IPS-20b (cell line): ENCODE data around the gene TMEM163.

Experiments used
- H3K27ac ChIP-seq: one replicate; pipeline ENCODE4 v1.5.1; 2013; ENCODE audit warnings: low read length
- H3K27me3 ChIP-seq: 2 replicates; pipeline ENCODE4 v1.6.1; 2013; ENCODE audit warnings: mild to moderate bottlenecking, low read length, inconsistent platforms; ENCODE audit not compliant: insufficient read depth
- H3K36me3 ChIP-seq: 2 replicates; pipeline ENCODE4 v1.6.1; 2013; ENCODE audit warnings: low read depth, mild to moderate bottlenecking, inconsistent platforms, low read length, moderate library complexity; ENCODE audit not compliant: insufficient read depth
- H3K4me1 ChIP-seq: 2 replicates; pipeline ENCODE4 v1.6.1; 2013; ENCODE audit warnings: mild to moderate bottlenecking, control low read depth, inconsistent platforms, low read length, moderate library complexity; ENCODE audit not compliant: insufficient read depth
- H3K4me3 ChIP-seq: 2 replicates; pipeline ENCODE4 v1.5.1; 2013; ENCODE audit warnings: mild to moderate bottlenecking, low read length, inconsistent platforms
- H3K9ac ChIP-seq: 2 replicates; pipeline ENCODE4 v1.6.1; 2013; ENCODE audit warnings: low read depth, mild to moderate bottlenecking, inconsistent platforms, low read length, moderate library complexity
- H3K9me3 ChIP-seq: 2 replicates; pipeline ENCODE4 v1.6.1; 2013; ENCODE audit warnings: mild to moderate bottlenecking, low read depth, low read length, inconsistent platforms; ENCODE audit not compliant: insufficient read depth

TMEM163 gene

GRCh38 chr2:134445116-134445515 lies 273.7 kb downstream of the TMEM163 start:
- H3K9me3 ChIP-seq = no peaks in the 10 kb centered on the region
- no peak overlapping the region for H3K27ac ChIP-seq
- peaks cover 5% of the 10 kb centered on the region; the same call in 1 of the 2 replicates for H3K36me3 ChIP-seq
- no peak overlapping the region for H3K9ac ChIP-seq
- no peaks in the 10 kb centered on the region for H3K27me3 ChIP-seq
- H3K4me1 ChIP-seq = no peaks in the 10 kb centered on the region
- no peak overlapping the region for H3K4me3 ChIP-seq

- H3K4me1 ChIP-seq = no peaks in the 10 kb centered on the region
- peaks cover 5% of the 10 kb centered on the region; the same call in 1 of the 2 replicates for H3K36me3 ChIP-seq
- no peak overlapping the region for H3K9ac ChIP-seq
- no peak overlapping the region for H3K4me3 ChIP-seq
- no peak overlapping the region for H3K27ac ChIP-seq
- H3K27me3 ChIP-seq = no peaks in the 10 kb centered on the region
- H3K9me3 ChIP-seq = no peaks in the 10 kb centered on the region
Observed at GRCh38 chr2:134443814-134444480, 274.9 kb downstream of the TMEM163 start.

- Histone ChIP-seq H3K27me3 (no peaks in the 10 kb centered on the region), H3K36me3 (no peaks in the 10 kb centered on the region; the same call in 1 of the 2 replicates), H3K27ac (no peak overlapping the region), H3K4me3 (no peak overlapping the region), H3K9me3 (no peaks in the 10 kb centered on the region), H3K9ac (no peak overlapping the region), H3K4me1 (no peaks in the 10 kb centered on the region)
Observed at GRCh38 chr2:134441153-134441863, 277.5 kb downstream of the TMEM163 start.

- Histone ChIP-seq H3K9me3 (no peaks in the 10 kb centered on the region), H3K4me3 (no peak overlapping the region), H3K4me1 (no peaks in the 10 kb centered on the region), H3K36me3 (no peaks in the 10 kb centered on the region; the same call in 1 of the 2 replicates), H3K9ac (no peak overlapping the region), H3K27ac (no peak overlapping the region), H3K27me3 (no peaks in the 10 kb centered on the region)
Observed at GRCh38 chr2:134440336-134440909, 278.4 kb downstream of the TMEM163 start.

- H3K9ac ChIP-seq = no peak overlapping the region
- no peaks in the 10 kb centered on the region for H3K4me1 ChIP-seq
- H3K27me3 ChIP-seq = no peaks in the 10 kb centered on the region; the same call in 1 of the 2 replicates
- H3K9me3 ChIP-seq = no peaks in the 10 kb centered on the region
- no peak overlapping the region for H3K4me3 ChIP-seq
- H3K36me3 ChIP-seq = 0 out of 2 replicates have a peak, but pooled peaks cover 3% of the 10 kb centered on the region
- H3K27ac ChIP-seq = no peak overlapping the region
Observed at GRCh38 chr2:134438371-134438770, 280.4 kb downstream of the TMEM163 start.

- H3K36me3 ChIP-seq = 0 out of 2 replicates have a peak, but pooled peaks cover 3% of the 10 kb centered on the region
- H3K4me1 ChIP-seq = 0 out of 2 replicates have a peak, but pooled peaks cover 2% of the 10 kb centered on the region
- no peak overlapping the region for H3K27ac ChIP-seq
- no peak overlapping the region for H3K4me3 ChIP-seq
- H3K9ac ChIP-seq = no peak overlapping the region
- no peaks in the 10 kb centered on the region for H3K9me3 ChIP-seq
- peaks cover 14% of the 10 kb centered on the region for H3K27me3 ChIP-seq
Observed at GRCh38 chr2:134436706-134437105, 282.1 kb downstream of the TMEM163 start.

- 0 out of 2 replicates have a peak, but pooled peaks cover 3% of the 10 kb centered on the region for H3K36me3 ChIP-seq
Observed at GRCh38 chr2:134435936-134436335, 282.9 kb downstream of the TMEM163 start.

GRCh38 chr2:134435505-134435904 lies 283.3 kb downstream of the TMEM163 start:
- Histone ChIP-seq H3K4me3 (no peak overlapping the region), H3K4me1 (0 out of 2 replicates have a peak, but pooled peaks cover 5% of the 10 kb centered on the region), H3K9me3 (no peaks in the 10 kb centered on the region), H3K27ac (no peak overlapping the region), H3K36me3 (peaks cover 7% of the 10 kb centered on the region; the same call in 1 of the 2 replicates), H3K9ac (no peak overlapping the region), H3K27me3 (peaks cover 24% of the 10 kb centered on the region)

More at GRCh38 chr2:134435936-134436335, 282.9 kb downstream of the TMEM163 start:
- H3K4me1 ChIP-seq = 0 out of 2 replicates have a peak, but pooled peaks cover 5% of the 10 kb centered on the region
- H3K27ac ChIP-seq = no peak overlapping the region
- H3K4me3 ChIP-seq = no peak overlapping the region
- H3K9ac ChIP-seq = no peak overlapping the region
- no peaks in the 10 kb centered on the region for H3K9me3 ChIP-seq
- peaks cover 20% of the 10 kb centered on the region for H3K27me3 ChIP-seq

GRCh38 chr2:134433979-134434378 lies 284.8 kb downstream of the TMEM163 start:
- no peak overlapping the region for H3K27ac ChIP-seq
- H3K4me3 ChIP-seq = no peak overlapping the region
- no peaks in the 10 kb centered on the region for H3K9me3 ChIP-seq
- H3K9ac ChIP-seq = no peak overlapping the region
- 0 out of 2 replicates have a peak, but pooled peaks cover 5% of the 10 kb centered on the region for H3K4me1 ChIP-seq
- peaks cover 10% of the 10 kb centered on the region; the same call in 1 of the 2 replicates for H3K36me3 ChIP-seq
- H3K27me3 ChIP-seq = peaks cover 34% of the 10 kb centered on the region

- Histone ChIP-seq H3K4me3 (no peak overlapping the region), H3K36me3 (peaks cover 11% of the 10 kb centered on the region; the same call in 1 of the 2 replicates), H3K9ac (no peak overlapping the region), H3K9me3 (no peaks in the 10 kb centered on the region), H3K27ac (no peak overlapping the region), H3K4me1 (0 out of 2 replicates have a peak, but pooled peaks cover 5% of the 10 kb centered on the region), H3K27me3 (peaks cover 34% of the 10 kb centered on the region)
Observed at GRCh38 chr2:134433469-134433868, 285.3 kb downstream of the TMEM163 start.

- H3K9me3 ChIP-seq = no peaks in the 10 kb centered on the region
- no peak overlapping the region for H3K27ac ChIP-seq
- peaks cover 19% of the 10 kb centered on the region; the same call in 1 of the 2 replicates for H3K36me3 ChIP-seq
Observed at GRCh38 chr2:134432435-134432883, 286.3 kb downstream of the TMEM163 start.

More at GRCh38 chr2:134432435-134432883, 286.3 kb downstream of the TMEM163 start:
- peaks cover 34% of the 10 kb centered on the region for H3K27me3 ChIP-seq
- H3K9ac ChIP-seq = no peak overlapping the region
- H3K4me3 ChIP-seq = no peak overlapping the region
- H3K4me1 ChIP-seq = 0 out of 2 replicates have a peak, but pooled peaks cover 5% of the 10 kb centered on the region
